ENCODE data around the gene ATXN1.

DNA sequence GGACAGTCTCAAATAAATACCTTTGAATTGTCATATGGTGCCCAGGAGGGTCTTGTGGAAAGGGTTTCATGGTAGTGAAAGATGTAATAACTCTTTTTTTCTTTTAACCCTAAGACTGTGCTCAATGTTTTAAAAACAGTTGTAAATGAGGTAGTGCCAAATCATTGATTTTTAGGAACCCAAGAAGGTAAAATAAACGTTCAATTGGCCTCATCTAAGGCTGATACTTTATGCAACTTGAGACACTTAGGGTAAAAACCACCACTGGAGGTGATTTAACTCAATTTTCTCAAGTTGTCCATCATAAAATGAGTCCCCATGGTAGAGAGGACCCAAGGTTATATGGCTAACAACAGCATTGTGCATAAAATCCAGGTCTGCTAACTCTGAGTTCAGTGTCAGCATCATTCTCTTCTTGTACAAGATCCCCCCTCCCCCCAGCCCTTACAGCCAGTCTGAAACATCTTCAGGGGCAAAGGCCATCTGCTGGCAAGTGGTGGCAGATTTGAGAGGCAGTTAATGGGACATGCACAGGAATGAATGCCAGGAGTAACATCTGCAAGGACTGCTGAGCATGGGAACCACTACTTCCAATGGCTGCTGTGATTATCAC, 278.5 kb downstream of the ATXN1 start:
- TF ChIP-seq POLR2A (IDR thresholded peaks at IDR 0.05; ENCODE audit: low read length) (no peak), GATA1 (IDR thresholded peaks at IDR 0.05; ENCODE audit: low read depth, low read length) (no peak)
